Endodermal cell (in vitro differentiated cells): ENCODE measurements around the gene EPHA5. TPM values are rescaled to one million over a fixed set of nuclear protein-coding genes. Genes with fewer than 3 reads are reported as not detected.

Source experiments
- DNase-seq: peaks from one replicate; pipeline ENCODE4 v3.0.0-alpha.2; 2017
- H3K27ac ChIP-seq: 2 replicates; pipeline ENCODE4 v1.5.1; 2013; ENCODE audit warnings: mild to moderate bottlenecking, low read depth, low read length, moderate library complexity
- H3K27me3 ChIP-seq: 2 replicates; pipeline ENCODE4 v1.6.1; 2013; ENCODE audit warnings: mild to moderate bottlenecking, low read length, moderate library complexity; ENCODE audit not compliant: insufficient read depth, control insufficient read depth, poor library complexity, severe bottlenecking
- H3K36me3 ChIP-seq: 2 replicates; pipeline ENCODE4 v1.7.0; 2013; ENCODE audit warnings: mild to moderate bottlenecking, low read length, moderate library complexity; ENCODE audit not compliant: control insufficient read depth, insufficient read depth
- H3K4me1 ChIP-seq: one replicate; pipeline ENCODE4 v1.7.0; 2013; ENCODE audit warnings: low read length; ENCODE audit not compliant: control insufficient read depth, insufficient read depth
- H3K4me3 ChIP-seq: 2 replicates; pipeline ENCODE4 v1.5.1; 2013; ENCODE audit warnings: mild to moderate bottlenecking, low read length, moderate library complexity
- H3K9ac ChIP-seq: 2 replicates; pipeline ENCODE4 v1.6.1; 2013; ENCODE audit warnings: mild to moderate bottlenecking, low read length, moderate library complexity; ENCODE audit not compliant: poor library complexity, severe bottlenecking; ENCODE audit errors: extremely low read depth
- H3K9me3 ChIP-seq: 2 replicates; pipeline ENCODE4 v1.6.1; 2013; ENCODE audit warnings: mild to moderate bottlenecking, low read length, moderate library complexity; ENCODE audit not compliant: control insufficient read depth
- H3K27ac Mint-ChIP-seq: 2 replicates; pipeline ENCODE4 v1.8.0; 2020; ENCODE audit warnings: mixed read lengths
- H3K27me3 Mint-ChIP-seq: 2 replicates; pipeline ENCODE4 v1.8.0; 2021; ENCODE audit warnings: mild to moderate bottlenecking, mixed read lengths; ENCODE audit not compliant: insufficient read depth
- H3K36me3 Mint-ChIP-seq: 2 replicates; pipeline ENCODE4 v1.8.0; 2020; ENCODE audit warnings: low read depth, mixed read lengths
- H3K4me1 Mint-ChIP-seq: 2 replicates; pipeline ENCODE4 v1.8.0; 2020; ENCODE audit warnings: mixed read lengths
- H3K4me3 Mint-ChIP-seq: 2 replicates; pipeline ENCODE4 v1.8.0; 2020; ENCODE audit warnings: mild to moderate bottlenecking, moderate library complexity, mixed read lengths
- H3K9me3 Mint-ChIP-seq: 2 replicates; pipeline ENCODE4 v1.8.0; 2020; ENCODE audit warnings: mild to moderate bottlenecking, mixed read lengths
- CTCF ChIP-seq: fragments of 200-600 bp; sonication (generic); conservative IDR thresholded peaks from 2 replicates; pipeline ENCODE4 v1.5.0; 2021; ENCODE audit warnings: antibody characterized with exemption, mild to moderate bottlenecking
- WGBS, 2 experiments: methylation state at CpG; one replicate each; pipeline versions ENCODE4 v1.1.5 to v1.1.7; 2013; ENCODE audit warnings: missing lambda C conversion rate in 2 of 2, mixed read lengths in 1 of 2; ENCODE audit not compliant: insufficient coverage in 1 of 2, insufficient read length in 1 of 2; 5-methylcytosine and 5-hydroxymethylcytosine counted together
- total RNA-seq, 2 donors: library from RNA; stranded (reverse); fragmentation: NEBNext Ultra II Directional in 1 of 2; extraction: Animal tissue kit (Norgen Biotek cat#: 25700) in 1 of 2; gene quantifications; 2 replicates in 1 of 2; 3 replicates in 1 of 2; pipeline ENCODE4 v1.2.1, GENCODE V29; 2021

Gene EPHA5
- total RNA-seq, 2 donors from 2014 or later = 0.09 TPM; not detected in 1

- Mint-ChIP-seq H3K27me3 (no peaks in the 10 kb centered on the region), H3K9me3 (peaks cover 3% of the 10 kb centered on the region), H3K27ac (no peak overlapping the region), H3K4me1 (no peaks in the 10 kb centered on the region), H3K4me3 (no peak overlapping the region), H3K36me3 (no peaks in the 10 kb centered on the region)
- Histone ChIP-seq H3K4me1 (no peaks in the 10 kb centered on the region), H3K9ac (no peak overlapping the region), H3K4me3 (no peak overlapping the region), H3K27ac (no peak overlapping the region), H3K9me3 (no peaks in the 10 kb centered on the region), H3K36me3 (no peaks in the 10 kb centered on the region), H3K27me3 (no peaks in the 10 kb centered on the region)
- no peak for TF ChIP-seq CTCF
- no peak for DNase-seq
- 87 to 100% methylated on average over 1 of the region's 1 CpG for WGBS, 2 experiments
Measured at GRCh38 chr4:65521666-65522065, 148.6 kb downstream of the EPHA5 start.

GRCh38 chr4:65515646-65516045 is 154.6 kb downstream of the EPHA5 start:
- no peaks in the 10 kb centered on the region for H3K27me3 ChIP-seq
- H3K4me1 ChIP-seq = no peaks in the 10 kb centered on the region
- no peaks in the 10 kb centered on the region for H3K4me1 Mint-ChIP-seq
- no peak overlapping the region for H3K27ac ChIP-seq
- WGBS, 2 experiments = 50 to 88% methylated on average over 1 to 2 of the region's 2 CpGs
- no peak overlapping the region for H3K9ac ChIP-seq
- DNase-seq = no peak
- H3K27ac Mint-ChIP-seq = no peak overlapping the region
- H3K9me3 Mint-ChIP-seq = peaks cover 3% of the 10 kb centered on the region
- no peaks in the 10 kb centered on the region for H3K36me3 ChIP-seq
- no peaks in the 10 kb centered on the region for H3K9me3 ChIP-seq
- no peak for TF ChIP-seq CTCF
- no peaks in the 10 kb centered on the region for H3K27me3 Mint-ChIP-seq
- H3K4me3 Mint-ChIP-seq = no peak overlapping the region
- no peaks in the 10 kb centered on the region for H3K36me3 Mint-ChIP-seq
- no peak overlapping the region for H3K4me3 ChIP-seq

GRCh38 chr4:65510976-65511375 is 159.3 kb downstream of the EPHA5 start:
- H3K9me3 Mint-ChIP-seq = peaks cover 4% of the 10 kb centered on the region
- no peaks in the 10 kb centered on the region for H3K9me3 ChIP-seq
- H3K9ac ChIP-seq = no peak overlapping the region
- H3K4me3 ChIP-seq = no peak overlapping the region
- H3K36me3 ChIP-seq = no peaks in the 10 kb centered on the region
- no peak overlapping the region for H3K27ac ChIP-seq
- H3K27me3 Mint-ChIP-seq = no peaks in the 10 kb centered on the region
- H3K4me1 Mint-ChIP-seq = no peaks in the 10 kb centered on the region
- H3K27me3 ChIP-seq = no peaks in the 10 kb centered on the region
- H3K4me3 Mint-ChIP-seq = no peak overlapping the region
- H3K36me3 Mint-ChIP-seq = no peaks in the 10 kb centered on the region
- H3K4me1 ChIP-seq = no peaks in the 10 kb centered on the region
- TF ChIP-seq CTCF = no peak
- no peak overlapping the region for H3K27ac Mint-ChIP-seq
- no peak for DNase-seq
- 92% methylated on average over 1 of the region's 1 CpG; no CpG with 5 or more reads in 1 of the 2 experiments for WGBS, 2 experiments
